Hematopoietic multipotent progenitor cell treated with erythropoietin and hydrocortisone succinate and interleukin-3 and kit ligand, for 6 days (in vitro differentiated cells): ENCODE measurements around the gene USP21.

Experiments used
- DNase-seq: peaks from one replicate; pipeline ENCODE4 v3.0.0-alpha.2; 2015

Gene USP21

DNA sequence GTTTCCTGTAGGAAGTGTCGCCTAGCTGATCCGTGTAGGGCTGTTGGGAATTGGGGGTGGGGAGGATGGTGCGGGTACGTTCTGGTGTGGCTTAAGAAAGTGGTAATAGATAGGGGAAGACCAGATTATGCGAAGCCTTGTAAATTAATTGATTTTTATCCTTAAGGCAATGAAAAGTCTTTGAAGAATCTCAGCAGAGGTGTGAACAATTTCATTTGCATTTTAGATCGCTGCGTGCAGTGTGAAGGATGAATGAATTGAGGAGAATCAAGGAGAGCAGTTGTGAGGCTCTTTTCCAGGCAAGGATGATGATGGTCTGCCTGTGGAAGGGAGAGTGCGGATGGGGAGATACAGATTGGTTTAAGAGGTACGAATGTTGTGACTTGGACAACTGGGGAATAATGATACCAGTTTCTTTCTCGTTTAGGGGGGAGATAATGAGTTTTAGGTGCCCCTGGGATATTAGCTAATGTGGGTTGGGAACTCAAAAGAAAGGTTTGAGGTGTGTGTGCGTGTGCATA, 26.0 kb upstream of the USP21 start:
- peak; percentile 20 for DNase-seq

DNA sequence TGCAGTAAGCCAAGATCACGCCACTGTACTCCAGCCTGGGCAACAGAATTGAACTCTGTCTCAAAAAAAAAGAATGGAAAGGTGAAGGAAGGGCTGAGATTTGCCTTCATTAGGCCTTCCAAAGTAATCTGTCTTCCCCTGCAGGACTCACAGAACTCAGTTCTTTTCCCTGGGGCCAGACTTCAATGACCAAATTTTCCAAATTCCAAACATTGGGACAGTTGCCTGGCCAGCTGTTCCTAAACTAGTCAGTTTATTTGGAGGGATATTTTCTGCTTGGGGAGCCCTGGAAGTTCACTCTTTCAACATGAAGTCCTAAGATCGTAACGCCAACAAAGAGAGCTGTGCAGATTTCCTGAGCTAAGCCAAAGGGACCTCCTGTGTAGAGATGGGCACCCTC, 21.4 kb upstream of the USP21 start:
- no peak for DNase-seq

DNA sequence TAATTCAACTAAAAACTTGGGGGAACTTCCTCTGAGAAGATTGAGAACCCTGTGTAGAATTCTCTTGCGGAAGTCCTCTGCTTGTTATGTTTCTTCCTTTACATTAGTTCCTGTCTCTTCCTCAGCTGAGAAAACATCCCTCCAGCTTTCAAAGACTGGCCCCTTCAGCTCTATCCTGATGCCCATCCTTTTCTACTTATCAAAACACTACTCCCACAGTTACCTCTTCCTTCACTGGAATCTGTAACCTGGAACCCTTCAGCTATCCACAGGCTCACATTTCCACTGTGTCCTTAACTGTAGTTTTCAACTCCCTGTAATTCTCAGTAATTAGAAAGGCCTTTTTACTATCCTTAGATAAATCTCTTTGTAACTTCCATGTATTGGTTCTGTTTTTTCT, 20.9 kb upstream of the USP21 start:
- no peak for DNase-seq

DNA sequence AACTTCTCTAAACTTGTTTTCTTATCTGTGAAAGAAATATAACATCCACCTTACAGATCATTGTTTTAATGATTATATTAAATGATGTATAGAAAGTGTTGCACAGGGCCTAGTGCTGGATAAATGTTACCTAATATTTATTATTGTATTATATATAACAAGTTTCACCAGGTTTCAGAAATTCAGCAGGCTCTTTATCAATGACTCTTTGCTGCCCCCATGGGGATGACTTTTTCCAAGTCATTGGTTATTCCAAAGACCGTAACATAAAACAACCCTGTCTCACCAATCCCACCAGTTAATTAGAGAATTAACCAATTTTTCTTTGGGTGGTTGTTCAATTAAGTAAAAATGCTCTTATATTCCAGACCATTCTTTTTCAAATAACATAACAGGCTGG, 19.5 kb upstream of the USP21 start:
- DNase-seq, result peak; percentile 85

DNA sequence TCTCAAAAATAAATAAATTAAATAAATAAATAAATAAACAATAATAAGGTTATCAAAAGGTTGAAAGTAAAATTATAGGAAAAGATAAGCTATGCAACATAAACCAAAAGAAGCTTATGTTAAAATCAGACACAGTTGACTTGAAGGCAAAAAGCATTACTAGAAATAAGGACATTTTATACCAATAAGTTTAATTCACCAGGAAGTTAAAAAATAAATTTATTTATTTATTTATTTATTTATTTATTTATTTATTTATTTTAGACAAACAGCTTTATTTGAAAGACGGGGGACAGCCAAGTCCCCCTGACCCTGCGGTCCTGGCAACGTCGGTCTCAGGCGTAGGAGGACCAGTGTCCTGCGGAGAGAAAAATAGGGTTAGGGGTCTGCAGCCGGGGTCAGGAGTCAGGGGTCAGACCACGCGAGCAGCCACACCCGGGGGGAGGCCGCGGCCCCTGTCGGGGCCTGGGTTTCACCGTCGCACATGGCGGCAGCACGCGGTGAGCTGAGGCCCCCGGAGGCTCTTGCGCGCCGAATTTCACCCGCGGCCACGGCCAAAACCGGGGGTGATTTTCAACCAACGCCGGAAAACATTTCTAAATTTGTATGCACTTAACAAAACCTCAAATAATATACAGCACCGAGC, 18.4 kb upstream of the USP21 start:
- DNase-seq, result no peak

DNA sequence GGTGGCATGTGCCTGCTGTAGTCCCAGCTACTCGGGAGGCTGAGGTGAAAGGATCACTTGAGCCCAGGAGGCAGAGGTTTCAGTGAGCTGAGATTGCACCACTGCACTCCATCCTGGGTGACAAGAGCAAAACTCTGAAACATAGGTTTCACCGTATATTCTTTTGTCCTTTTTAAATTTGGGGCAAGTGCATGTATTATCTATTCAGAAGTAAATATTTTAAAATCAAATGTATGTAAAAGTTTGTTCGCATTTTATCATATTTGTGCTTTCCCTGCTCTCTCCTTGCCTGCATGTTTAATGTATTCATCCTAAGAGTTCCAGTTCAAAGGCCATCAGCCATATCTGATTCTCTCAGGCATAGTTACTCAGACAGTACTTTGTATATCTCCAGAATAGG, 13.5 kb upstream of the USP21 start:
- no peak for DNase-seq

DNA sequence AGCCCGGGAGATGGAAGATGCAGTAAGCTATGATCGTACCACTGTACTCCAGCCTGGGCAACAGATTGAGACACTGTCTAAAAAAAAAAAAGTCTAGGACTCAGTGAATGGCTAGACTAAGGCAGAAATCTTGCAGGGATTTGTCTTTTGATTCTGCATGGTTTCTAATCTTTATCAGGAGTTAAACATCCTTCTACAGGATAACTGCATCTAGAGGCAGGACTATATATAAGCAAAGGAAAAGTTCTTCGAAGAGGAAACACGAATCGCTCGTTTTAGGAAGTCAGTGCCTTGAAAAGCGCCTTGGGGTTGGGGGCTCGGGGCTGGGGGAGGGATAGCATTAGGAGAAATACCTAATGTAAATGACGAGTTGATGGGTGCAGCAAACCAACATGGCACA, 6.1 kb upstream of the USP21 start:
- DNase-seq, result no peak

DNA sequence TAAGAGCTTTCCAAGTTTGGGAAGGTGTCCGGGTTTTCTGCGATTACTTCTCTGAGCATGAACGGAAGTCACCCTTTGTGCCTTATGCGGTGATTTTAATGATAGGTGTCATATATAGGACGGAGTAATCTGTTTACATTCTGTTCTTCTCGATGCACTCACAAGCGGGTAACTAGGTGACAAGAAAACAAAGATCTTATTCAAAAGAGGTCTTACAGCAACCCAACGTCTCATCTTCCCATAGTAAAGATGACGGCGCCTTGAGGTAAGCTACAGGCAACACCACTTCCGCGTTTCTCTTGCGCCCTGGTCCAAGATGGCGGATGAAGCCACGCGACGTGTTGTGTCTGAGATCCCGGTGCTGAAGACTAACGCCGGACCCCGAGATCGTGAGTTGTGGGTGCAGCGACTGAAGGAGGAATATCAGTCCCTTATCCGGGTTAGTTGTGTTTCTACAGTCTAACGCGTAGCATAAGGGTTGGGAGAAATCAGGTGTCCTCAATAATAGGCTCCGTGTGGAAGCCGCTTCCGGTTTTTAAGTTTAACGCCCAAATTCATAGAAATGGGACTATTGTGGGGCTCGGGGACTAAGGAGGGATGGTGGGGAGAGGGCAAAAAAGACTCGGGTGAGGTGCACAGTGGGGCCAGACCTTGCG, 5.5 kb upstream of the USP21 start, which contains the start of gene UFC1:
Gene UFC1, plus strand, starts transcription at position 297 of the 656 bp plus-strand sequence. Its CDS starts 20 bp downstream, at position 317.
- peak; percentile 97 for DNase-seq

DNA sequence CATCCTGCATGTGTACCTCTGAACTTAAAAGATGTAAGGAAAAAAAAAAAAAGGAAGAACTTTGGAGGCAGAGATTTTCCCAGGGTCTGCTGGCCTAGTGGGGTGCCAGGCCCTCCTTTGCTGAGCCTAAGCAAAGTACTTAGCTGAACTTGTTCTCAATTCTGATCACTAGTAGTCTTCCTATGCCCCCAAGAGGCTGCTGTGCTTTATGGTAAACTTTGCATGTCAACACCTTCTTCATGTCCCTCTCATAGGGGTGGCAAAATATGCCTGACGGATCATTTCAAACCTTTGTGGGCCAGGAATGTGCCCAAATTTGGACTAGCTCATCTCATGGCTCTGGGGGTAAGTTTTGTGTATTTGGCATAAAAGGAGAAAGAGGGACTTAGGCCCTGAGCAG, 1.4 kb upstream of the USP21 start:
- DNase-seq, result no peak

DNA sequence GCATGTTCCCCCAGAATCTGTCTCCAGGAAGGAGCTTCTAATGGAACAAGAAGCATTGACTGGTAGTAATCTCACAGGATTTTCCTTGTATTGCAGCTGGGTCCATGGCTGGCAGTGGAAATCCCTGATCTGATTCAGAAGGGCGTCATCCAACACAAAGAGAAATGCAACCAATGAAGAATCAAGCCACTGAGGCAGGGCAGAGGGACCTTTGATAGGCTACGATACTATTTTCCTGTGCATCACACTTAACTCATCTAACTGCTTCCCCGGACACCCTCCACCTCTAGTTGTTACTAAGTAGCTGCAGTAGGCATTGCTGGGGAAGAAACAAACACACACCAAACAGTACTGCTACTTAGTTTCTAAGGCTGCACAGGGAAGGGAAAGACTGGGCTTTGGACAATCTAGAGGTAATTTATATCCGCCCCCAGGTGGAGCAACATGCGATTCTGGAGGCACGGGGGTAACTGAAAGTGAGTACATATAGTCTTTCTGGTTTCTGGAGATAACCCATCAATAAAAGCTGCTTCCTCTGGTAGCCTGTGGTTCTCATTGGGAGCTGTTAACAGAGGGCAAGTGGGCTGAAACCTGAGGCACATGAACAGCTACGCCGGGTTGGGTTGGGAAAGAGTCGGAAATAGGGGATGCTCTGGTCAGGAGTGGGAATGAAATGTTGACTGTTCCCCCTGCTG, 837 bp upstream of the USP21 start:
- peak; percentile 77 for DNase-seq

DNA sequence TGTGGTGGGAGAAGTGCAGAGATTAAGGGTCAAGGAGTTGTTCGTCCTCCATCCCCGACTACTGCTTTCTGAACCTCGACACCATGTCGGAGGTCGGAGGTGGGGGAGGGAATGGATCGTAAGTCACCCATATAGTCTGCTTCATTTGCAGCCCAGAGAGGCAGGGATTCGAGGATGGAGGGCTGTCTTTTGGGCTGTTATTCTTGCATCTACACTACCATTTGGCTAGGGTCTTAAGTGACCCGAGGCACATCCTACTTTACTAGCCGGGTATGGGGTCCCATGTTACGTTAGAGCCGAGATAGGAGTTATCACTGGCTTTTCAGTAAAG, 578 bp downstream of the USP21 start:
- DNase-seq, result no peak

DNA sequence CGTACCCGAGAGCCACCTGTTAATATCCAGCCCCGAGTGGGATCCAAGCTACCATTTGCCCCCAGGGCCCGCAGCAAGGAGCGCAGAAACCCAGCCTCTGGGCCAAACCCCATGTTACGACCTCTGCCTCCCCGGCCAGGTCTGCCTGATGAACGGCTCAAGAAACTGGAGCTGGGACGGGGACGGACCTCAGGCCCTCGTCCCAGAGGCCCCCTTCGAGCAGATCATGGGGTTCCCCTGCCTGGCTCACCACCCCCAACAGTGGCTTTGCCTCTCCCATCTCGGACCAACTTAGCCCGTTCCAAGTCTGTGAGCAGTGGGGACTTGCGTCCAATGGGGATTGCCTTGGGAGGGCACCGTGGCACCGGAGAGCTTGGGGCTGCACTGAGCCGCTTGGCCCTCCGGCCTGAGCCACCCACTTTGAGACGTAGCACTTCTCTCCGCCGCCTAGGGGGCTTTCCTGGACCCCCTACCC, 1.4 kb downstream of the USP21 start:
- no peak for DNase-seq

DNA sequence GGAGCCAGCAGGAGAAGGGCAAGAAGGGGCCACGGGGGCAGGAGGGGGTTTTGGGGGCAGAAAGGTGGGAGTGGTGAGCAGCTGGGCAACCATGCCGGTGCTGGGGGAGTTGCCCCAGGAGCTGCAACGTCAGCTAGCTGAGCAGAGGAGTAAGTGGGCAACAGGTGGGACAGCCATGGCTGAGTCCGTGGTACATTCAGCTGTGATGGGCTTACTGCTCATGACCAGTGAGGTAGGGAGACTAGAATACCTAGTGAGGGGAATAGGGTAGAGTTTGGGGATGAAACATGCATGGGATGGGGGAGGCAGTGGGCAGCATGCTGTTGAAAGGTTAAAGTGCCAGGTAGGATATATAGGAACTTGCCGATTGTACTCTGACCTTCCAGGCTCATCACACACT, 2.4 kb downstream of the USP21 start:
- no peak for DNase-seq

DNA sequence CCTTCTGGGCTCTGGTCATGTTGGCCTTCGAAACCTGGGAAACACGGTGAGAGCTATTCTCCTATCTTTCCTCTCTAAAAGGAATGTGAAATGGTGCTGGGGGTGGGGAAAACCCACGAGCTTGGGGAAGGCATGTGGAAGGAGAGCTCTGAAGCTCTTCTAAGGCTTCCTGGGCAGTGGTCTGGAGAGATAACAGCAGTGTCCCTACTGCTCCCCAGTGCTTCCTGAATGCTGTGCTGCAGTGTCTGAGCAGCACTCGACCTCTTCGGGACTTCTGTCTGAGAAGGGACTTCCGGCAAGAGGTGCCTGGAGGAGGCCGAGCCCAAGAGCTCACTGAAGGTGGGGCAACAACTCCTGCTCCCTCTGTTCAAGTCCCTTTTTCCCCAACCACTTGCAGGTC, 2.8 kb downstream of the USP21 start:
- no peak for DNase-seq

DNA sequence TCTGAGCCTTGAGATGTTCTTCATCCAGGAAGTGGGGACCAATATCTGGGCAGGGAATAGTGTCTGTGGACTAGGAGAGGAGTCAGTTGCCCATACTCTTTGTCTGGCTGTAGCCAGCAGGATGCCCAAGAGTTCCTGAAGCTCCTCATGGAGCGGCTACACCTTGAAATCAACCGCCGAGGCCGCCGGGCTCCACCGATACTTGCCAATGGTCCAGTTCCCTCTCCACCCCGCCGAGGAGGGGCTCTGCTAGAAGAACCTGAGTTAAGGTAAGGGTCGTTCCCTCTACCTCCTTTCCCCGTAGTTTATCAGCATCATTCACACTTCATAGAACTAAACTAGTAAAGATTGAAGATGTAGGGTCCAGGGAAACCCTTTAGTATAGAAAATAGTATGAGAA, 3.5 kb downstream of the USP21 start:
- no peak for DNase-seq

DNA sequence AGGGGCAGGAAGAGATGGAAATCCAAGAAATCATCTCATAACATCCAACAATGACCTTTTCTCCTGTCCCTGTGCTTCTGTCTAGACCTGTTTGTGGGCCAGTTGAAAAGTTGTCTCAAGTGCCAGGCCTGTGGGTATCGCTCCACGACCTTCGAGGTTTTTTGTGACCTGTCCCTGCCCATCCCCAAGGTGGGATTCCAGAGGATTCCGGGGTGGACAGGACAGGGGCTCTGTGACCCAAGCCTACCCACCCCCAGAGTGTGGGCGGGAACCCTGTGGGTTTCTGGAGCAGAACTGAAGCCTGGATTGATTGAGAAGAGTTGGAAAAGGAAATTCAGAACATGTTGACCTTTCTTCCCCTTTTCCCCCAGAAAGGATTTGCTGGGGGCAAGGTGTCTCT, 4.5 kb downstream of the USP21 start:
- DNase-seq, result no peak

DNA sequence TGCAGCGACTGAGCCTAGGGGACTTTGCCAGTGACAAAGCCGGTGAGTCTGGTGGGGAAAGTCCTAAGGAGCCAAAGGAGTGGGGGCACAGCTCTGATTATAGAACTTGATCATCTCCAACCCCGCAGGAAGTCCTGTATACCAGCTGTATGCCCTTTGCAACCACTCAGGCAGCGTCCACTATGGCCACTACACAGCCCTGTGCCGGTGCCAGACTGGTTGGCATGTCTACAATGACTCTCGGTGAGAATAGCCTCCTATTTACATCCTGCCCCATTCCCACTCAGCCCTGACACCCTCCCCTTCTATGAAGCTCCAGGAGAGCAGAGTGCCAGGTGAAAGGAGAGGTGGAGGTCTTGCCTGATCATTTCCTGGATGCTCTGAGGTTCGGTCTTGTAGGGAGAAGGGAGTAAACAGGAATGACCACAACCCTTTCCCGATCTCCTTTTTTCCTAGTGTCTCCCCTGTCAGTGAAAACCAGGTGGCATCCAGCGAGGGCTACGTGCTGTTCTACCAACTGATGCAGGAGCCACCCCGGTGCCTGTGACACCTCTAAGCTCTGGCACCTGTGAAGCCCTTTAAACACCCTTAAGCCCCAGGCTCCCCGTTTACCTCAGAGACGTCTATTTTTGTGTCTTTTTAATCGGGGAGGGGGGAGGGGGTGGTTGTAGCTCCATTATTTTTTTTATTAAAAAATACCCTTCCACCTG, 5.8 kb downstream of the USP21 start:
- DNase-seq, result no peak

DNA sequence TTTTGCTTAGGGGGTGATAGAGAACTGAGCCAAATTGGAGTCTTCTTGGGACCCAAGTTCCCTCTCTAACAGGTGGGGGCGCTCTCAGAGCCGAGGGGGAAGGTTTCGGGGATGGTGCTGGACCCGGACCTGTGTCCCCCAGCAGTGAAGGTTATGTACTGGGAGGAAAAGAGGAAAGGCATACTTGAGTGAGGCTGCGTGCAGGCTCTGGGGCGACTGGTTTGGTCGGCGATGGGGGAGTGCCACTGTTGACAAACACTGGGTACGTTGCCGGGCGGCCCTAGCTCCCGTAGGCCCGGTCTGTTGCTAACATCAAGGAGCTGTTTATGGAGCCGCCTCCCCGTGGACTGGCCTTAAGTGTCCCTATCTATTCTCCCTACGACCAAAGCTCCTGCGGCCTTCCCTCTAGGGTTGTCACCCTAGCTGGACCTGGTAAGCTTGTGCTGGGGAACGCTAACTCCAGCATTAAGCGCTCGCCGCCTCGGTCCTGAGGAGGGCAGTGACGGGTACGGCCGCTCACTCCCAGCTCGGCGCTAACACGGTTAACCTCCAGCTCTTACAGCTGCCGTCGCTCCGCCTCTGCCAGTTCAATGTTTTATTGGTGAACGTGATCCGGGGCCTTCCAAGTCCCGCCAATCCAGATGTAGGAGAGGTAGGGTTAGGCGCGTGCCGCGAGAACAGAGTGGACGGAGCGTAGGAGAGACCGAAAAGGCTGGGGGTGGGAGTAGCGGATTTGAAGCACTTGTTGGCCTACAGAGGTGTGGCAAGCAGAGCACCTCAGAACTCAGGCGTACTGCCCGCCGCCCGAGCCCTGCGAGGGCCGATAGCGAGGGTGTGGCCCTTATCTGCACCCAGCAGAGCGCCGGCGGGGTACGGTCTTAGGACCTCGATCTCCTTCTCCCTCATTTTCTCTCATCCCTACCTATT, 6.7 kb downstream of the USP21 start, which contains the start of gene PPOX:
Gene PPOX, plus strand, starts transcription at position 685 of the 927 bp plus-strand sequence. CDS start 422 bp downstream, outside the sequence.
- peak; percentile 100 for DNase-seq

DNA sequence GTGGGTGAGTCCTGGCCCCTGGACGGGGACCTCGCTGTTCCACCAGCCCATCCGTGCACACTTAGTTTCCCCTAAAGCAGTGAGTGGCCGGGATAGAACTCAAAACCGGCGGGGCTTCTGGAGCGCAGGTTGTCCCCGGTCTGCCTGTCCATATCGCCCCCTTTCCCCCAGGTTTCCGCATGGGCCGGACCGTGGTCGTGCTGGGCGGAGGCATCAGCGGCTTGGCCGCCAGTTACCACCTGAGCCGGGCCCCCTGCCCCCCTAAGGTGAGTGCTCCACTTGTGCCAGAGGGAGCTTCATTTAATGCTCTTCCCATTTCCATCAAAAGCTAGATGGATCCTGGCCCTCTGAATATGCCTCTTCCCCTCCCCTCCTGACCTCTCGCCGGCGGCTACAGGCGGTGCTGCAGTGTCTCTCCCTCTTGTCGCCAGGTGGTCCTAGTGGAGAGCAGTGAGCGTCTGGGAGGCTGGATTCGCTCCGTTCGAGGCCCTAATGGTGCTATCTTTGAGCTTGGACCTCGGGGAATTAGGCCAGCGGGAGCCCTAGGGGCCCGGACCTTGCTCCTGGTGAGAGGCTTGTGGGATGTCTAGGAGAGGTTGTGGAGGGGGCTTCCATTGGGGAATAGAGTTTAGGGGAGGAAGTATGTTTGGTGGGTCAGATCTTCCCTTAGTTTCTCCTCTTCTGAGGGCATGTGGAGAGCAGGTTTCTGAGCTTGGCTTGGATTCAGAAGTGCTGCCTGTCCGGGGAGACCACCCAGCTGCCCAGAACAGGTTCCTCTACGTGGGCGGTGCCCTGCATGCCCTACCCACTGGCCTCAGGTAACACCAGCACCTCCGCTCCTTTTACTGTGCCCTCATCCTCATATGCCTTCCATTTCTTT, 7.6 kb downstream of the USP21 start:
- peak; percentile 70 for DNase-seq

DNA sequence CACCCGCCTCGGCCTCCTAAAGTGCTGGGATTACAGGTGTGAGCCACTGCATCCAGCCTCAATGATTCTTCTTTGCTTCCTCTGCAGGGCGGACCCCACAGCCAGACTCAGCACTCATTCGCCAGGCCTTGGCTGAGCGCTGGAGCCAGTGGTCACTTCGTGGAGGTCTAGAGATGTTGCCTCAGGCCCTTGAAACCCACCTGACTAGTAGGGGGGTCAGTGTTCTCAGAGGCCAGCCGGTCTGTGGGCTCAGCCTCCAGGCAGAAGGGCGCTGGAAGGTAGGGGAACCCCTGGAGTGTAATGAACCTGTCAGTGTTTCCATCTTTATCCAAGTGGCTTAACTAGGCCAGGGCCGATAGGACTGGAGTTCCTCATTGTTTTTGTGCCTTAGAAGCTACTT, 9.6 kb downstream of the USP21 start:
- no peak for DNase-seq

DNA sequence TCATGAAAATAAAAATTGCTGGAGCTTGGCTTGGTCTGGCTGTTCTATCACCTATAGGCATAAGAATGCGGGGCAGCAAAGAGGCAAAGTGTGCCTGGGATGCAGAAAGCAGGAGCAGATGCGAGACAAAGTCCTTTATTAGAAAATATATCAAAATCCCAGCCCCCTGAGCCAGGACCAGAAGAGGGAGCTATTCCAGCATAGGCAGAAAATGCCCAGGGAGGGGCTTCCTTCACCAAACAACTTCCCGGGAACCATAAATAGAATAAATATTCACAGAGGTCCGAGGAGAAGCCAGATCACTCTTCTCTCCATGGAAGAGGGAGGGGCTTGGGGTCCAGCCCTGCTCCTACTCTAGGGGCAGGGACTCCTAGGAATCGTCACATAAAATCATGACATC, 11.9 kb downstream of the USP21 start:
- no peak for DNase-seq
